IMR-90 (cell line): ENCODE measurements around the gene SPC25. TPM values are rescaled to one million over a fixed set of nuclear protein-coding genes. Genes with fewer than 3 reads are reported as not detected.

ENCODE experiments used
- polyA plus RNA-seq, 3 experiments: library from polyadenylated mRNA; depleted of rRNA; stranded (reverse); fragments of >200 nt; gene quantifications; 2 replicates each; pipeline ENCODE4 v1.2.3, GENCODE V29; 2012; ENCODE audit warnings: low replicate concordance in 1 of 3
- total RNA-seq: library from RNA; depleted of rRNA; stranded (reverse); fragments of >200 nt; gene quantifications from 2 replicates; pipeline ENCODE4 v1.2.3, GENCODE V29; 2012; rRNA removed

Gene SPC25
- total and polyA plus RNA-seq, 2 of the 4 experiments (the other 2 are of a cell fraction), result 2.0 to 7.1 TPM

Other genes starting within 250 kb of the SPC25 start
- under 0.01 and 0.18 TPM in 2 replicates for gene NOSTRIN, start 87.8 kb downstream of the SPC25 start, total RNA-seq
- gene NOSTRIN, start 87.8 kb downstream of the SPC25 start, polyA plus RNA-seq (2012; rRNA removed), result 0.15 TPM in 1 of 2 replicates, not detected in the other
- gene G6PC2, start 10.9 kb upstream of the SPC25 start, total RNA-seq, result not detected in 2 replicates
- gene G6PC2, start 10.9 kb upstream of the SPC25 start, polyA plus RNA-seq (2012; rRNA removed), result not detected in 2 replicates
- gene ABCB11, start 140.9 kb upstream of the SPC25 start, total RNA-seq, result not detected in 2 replicates
- gene ABCB11, start 140.9 kb upstream of the SPC25 start, polyA plus RNA-seq (2012; rRNA removed), result not detected in 2 replicates
- not detected in 2 replicates for gene DHRS9, start 179.1 kb upstream of the SPC25 start, total RNA-seq
- gene DHRS9, start 179.1 kb upstream of the SPC25 start, polyA plus RNA-seq (2012; rRNA removed), result not detected in 2 replicates